Upper lobe of left lung (tissue), 6 donors: Measurements from ENCODE around the gene TOP2A. TPM values are rescaled to one million over a fixed set of nuclear protein-coding genes. Genes with fewer than 3 reads are reported as not detected.

ENCODE experiments used
- ATAC-seq, 2 donors: fragments of 200-7000 bp; cut with Tn5 transposase; one replicate each; pipeline ENCODE4 v1.9.1; 2022; ENCODE audit warnings: mild to moderate bottlenecking in 2 of 2, moderate library complexity in 2 of 2; ENCODE audit not compliant: low FRiP score in 2 of 2
- DNase-seq, 2 donors: peaks; one replicate each; pipeline ENCODE4 v3.0.0-alpha.2; 2019 to 2020
- H3K27ac ChIP-seq, 4 donors: fragments of 200-600 bp; sonication (generic); one replicate each; pipeline ENCODE4 v1.5.1; 2016 to 2019
- H3K27me3 ChIP-seq, 4 donors: fragments of 200-600 bp; sonication (generic); one replicate each; pipeline ENCODE4 v1.5.1; 2017 to 2019
- H3K36me3 ChIP-seq, 4 donors: fragments of 200-600 bp; sonication (generic); one replicate each; pipeline ENCODE4 v1.5.1; 2016 to 2019
- H3K4me1 ChIP-seq, 4 donors: fragments of 200-600 bp; sonication (generic); one replicate each; pipeline ENCODE4 v1.5.1; 2018 to 2019
- H3K4me3 ChIP-seq, 4 donors: fragments of 200-600 bp; sonication (generic); one replicate each; pipeline ENCODE4 v1.5.1; 2017 to 2019; ENCODE audit warnings: mild to moderate bottlenecking in 2 of 4, moderate library complexity in 1 of 4
- H3K9me3 ChIP-seq, 4 donors: fragments of 200-600 bp; sonication (generic); one replicate each; pipeline ENCODE4 v1.5.1; 2018 to 2019
- EP300 ChIP-seq, 4 donors: sonication (generic); formaldehyde crosslinking; IDR thresholded peaks; one replicate each; pipeline ENCODE4 v1.5.1; 2017; ENCODE audit warnings: antibody characterized with exemption in 4 of 4, control low read depth in 2 of 4
- POLR2A ChIP-seq, 4 donors: fragments of 450-650 bp; IDR thresholded peaks; one replicate each; pipeline ENCODE4 v1.5.1; 2016 to 2017; ENCODE audit warnings: antibody characterized with exemption in 4 of 4, mild to moderate bottlenecking in 2 of 4
- POLR2AphosphoS5 ChIP-seq, 2 donors: sonication (generic); formaldehyde crosslinking; IDR thresholded peaks; one replicate each; pipeline ENCODE4 v1.5.1; 2017; ENCODE audit warnings: antibody characterized with exemption in 2 of 2
- WGBS, 2 donors: methylation state at CpG; one replicate each; pipeline ENCODE4 v1.1.5; 2017 to 2018; 5-methylcytosine and 5-hydroxymethylcytosine counted together
- total RNA-seq, 6 donors: library from RNA; depleted of rRNA in 4 of 6; stranded (reverse); fragments of >200 nt in 4 of 6; gene quantifications; one replicate each; pipeline versions ENCODE4 v1.1.0 to v1.2.1, GENCODE V29; 2016 to 2021
- TF ChIP-seq, protein P1 (sequence below), 6 experiments: fragments of 450-650 bp in 4 of 6; fragments of 200-600 bp in 2 of 6; sonication (generic) in 2 of 6; IDR thresholded peaks; one replicate each; pipeline ENCODE4 v1.5.1; 2016 to 2019; ENCODE audit warnings: antibody characterized with exemption in 6 of 6
- donor health status: DM: no; HTN: no; CAD: no; lungs with moderate emphysema.
- donor health status: DM: no; HTN: yes; CAD: no; lungs with severe emphysema.

The TOP2A gene
- total RNA-seq, 6 donors from 2014 or later, result under 0.01 to 14.5 (median 6.2) TPM

DNA sequence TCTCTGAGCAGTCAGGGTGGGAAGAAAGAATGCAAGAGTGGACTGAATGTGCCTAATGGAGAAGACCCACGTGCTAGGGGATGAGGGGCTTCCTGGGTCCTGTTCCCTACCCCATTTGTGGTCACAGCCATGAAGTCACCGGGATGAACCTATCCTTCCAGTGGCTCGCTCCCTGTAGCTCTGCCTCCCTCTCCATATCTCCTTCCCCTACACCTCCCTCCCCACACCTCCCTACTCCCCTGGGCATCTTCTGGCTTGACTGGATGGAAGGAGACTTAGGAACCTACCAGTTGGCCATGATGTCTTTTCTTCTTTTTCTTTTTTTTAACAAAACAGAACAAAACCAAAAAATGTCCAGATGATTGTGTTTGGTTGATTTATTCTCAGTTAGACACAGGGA is 39.7 kb upstream of the TOP2A start:
- no peak for ATAC-seq
- WGBS, 2 donors, result 84 to 91% methylated on average over 3 of the region's 3 CpGs
- Histone ChIP-seq H3K27ac (peak overlapping the region; percentile 26 to 74 (median 36)), H3K4me3 (no peak overlapping the region), H3K9me3 (no peaks in the 10 kb centered on the region), H3K27me3 (no peaks in the 10 kb centered on the region), H3K36me3 (peaks cover 19 to 59% (median 27%) of the 10 kb centered on the region in 4 donors), H3K4me1 (peaks cover 35 to 63% (median 37%) of the 10 kb centered on the region in 4 donors)
- DNase-seq, result no peak
- no peak for TF ChIP-seq POLR2AphosphoS5 (IDR thresholded peaks at IDR 0.05)
- TF ChIP-seq, protein P1, sequence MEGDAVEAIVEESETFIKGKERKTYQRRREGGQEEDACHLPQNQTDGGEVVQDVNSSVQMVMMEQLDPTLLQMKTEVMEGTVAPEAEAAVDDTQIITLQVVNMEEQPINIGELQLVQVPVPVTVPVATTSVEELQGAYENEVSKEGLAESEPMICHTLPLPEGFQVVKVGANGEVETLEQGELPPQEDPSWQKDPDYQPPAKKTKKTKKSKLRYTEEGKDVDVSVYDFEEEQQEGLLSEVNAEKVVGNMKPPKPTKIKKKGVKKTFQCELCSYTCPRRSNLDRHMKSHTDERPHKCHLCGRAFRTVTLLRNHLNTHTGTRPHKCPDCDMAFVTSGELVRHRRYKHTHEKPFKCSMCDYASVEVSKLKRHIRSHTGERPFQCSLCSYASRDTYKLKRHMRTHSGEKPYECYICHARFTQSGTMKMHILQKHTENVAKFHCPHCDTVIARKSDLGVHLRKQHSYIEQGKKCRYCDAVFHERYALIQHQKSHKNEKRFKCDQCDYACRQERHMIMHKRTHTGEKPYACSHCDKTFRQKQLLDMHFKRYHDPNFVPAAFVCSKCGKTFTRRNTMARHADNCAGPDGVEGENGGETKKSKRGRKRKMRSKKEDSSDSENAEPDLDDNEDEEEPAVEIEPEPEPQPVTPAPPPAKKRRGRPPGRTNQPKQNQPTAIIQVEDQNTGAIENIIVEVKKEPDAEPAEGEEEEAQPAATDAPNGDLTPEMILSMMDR (IDR thresholded peaks at IDR 0.05), result no peak
- TF ChIP-seq POLR2A (IDR thresholded peaks at IDR 0.05), result no peak
- no peak for TF ChIP-seq EP300 (IDR thresholded peaks at IDR 0.05)

DNA sequence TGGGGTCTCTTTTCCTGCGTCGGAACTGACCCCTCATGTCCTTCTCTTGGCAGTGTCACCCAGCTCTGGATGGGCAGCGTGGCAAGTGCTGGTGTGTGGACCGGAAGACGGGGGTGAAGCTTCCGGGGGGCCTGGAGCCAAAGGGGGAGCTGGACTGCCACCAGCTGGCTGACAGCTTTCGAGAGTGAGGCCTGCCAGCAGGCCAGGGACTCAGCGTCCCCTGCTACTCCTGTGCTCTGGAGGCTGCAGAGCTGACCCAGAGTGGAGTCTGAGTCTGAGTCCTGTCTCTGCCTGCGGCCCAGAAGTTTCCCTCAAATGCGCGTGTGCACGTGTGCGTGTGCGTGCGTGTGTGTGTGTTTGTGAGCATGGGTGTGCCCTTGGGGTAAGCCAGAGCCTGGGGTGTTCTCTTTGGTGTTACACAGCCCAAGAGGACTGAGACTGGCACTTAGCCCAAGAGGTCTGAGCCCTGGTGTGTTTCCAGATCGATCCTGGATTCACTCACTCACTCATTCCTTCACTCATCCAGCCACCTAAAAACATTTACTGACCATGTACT is 38.8 kb upstream of the TOP2A start:
- 79 to 86% methylated on average over 1 to 15 of the region's 16 CpGs for WGBS, 2 donors
- H3K27me3 ChIP-seq, result no peaks in the 10 kb centered on the region
- ATAC-seq (no peak), DNase-seq (peak in 1 of 2 donors; percentile 80)
- peaks cover 35 to 63% (median 39%) of the 10 kb centered on the region in 4 donors for H3K4me1 ChIP-seq
- no peak overlapping the region for H3K4me3 ChIP-seq
- no peaks in the 10 kb centered on the region for H3K9me3 ChIP-seq
- TF ChIP-seq, protein P1 (IDR thresholded peaks at IDR 0.05), result no peak
- H3K36me3 ChIP-seq, result peaks cover 19 to 64% (median 27%) of the 10 kb centered on the region in 4 donors
- peak overlapping the region; percentile 26 to 74 (median 36) for H3K27ac ChIP-seq

DNA sequence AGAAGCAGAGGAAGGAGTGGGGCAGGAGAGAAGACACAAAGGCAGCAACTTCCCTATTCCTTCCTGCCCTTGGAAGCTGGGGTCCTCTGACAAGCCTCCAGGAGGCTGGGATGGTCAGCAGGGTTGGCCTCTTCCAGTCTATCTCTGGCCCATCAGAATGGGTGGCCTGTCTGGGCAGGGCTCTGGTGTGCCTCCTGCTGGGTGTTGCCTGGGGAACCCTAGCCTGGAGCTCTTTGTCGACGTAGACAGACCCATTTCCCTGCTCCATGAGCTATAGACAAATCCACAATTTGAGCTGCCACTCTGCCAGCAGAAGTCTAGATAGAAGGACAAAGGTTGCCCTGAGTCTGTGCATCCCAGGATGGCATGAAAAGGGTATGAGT is 36.9 kb upstream of the TOP2A start:
- DNase-seq (no peak), ATAC-seq (no peak)
- Histone ChIP-seq H3K27ac (peak overlapping the region in 2 of 4 donors; percentile 33 to 46), H3K27me3 (no peaks in the 10 kb centered on the region), H3K9me3 (no peaks in the 10 kb centered on the region), H3K4me1 (peaks cover 52 to 70% (median 57%) of the 10 kb centered on the region in 4 donors), H3K36me3 (peaks cover 19 to 64% (median 27%) of the 10 kb centered on the region in 4 donors), H3K4me3 (no peak overlapping the region)
- no peak for TF ChIP-seq EP300 (IDR thresholded peaks at IDR 0.05)
- TF ChIP-seq, protein P1 (IDR thresholded peaks at IDR 0.05), result no peak
- no peak for TF ChIP-seq POLR2A (IDR thresholded peaks at IDR 0.05)
- no peak for TF ChIP-seq POLR2AphosphoS5 (IDR thresholded peaks at IDR 0.05)
- WGBS, 2 donors, result 77% methylated on average over 2 of the region's 2 CpGs; no CpG with 5 or more reads in 1 of the 2 donors

DNA sequence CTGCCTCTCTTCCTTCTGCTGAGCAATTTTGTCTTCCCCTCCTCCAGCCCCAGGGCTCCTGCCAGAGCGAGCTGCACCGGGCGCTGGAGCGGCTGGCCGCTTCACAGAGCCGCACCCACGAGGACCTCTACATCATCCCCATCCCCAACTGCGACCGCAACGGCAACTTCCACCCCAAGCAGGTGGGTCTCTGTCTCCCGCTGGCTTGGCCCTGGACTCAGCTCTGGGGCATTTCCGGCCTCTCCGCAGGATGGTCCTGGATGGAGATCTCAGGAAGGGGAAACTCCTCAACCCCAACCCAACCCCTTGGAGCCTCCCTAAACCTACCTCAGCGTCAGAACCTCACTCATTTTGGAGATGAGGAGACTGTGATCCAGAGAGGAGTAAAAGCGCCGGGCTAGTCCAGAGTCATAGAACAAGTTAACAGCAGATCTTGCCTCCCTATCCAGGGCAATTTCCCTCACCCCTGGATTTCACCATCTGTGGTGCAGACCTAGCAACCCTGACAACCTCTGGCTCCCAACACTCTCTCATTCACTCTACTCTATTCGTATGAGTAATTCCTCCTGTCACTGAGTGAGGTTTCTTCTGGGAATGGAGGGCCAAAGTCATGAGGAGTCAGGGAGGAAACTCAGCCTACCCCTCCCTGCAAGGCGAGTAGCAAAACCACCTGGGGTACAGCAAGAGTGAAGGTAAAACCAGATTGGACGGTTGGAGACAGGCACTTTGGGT is 36.4 kb upstream of the TOP2A start:
- H3K27ac ChIP-seq, result peak overlapping the region in 2 of 4 donors; percentile 33 to 55
- no peaks in the 10 kb centered on the region for H3K9me3 ChIP-seq
- peaks cover 19 to 64% (median 27%) of the 10 kb centered on the region in 4 donors for H3K36me3 ChIP-seq
- peak in 1 of 2 donors; percentile 71 for DNase-seq
- H3K4me1 ChIP-seq, result peaks cover 58 to 70% (median 62%) of the 10 kb centered on the region in 4 donors
- WGBS, 2 donors, result 87 to 91% methylated on average over 18 to 19 of the region's 19 CpGs
- H3K27me3 ChIP-seq, result no peaks in the 10 kb centered on the region
- TF ChIP-seq POLR2A (IDR thresholded peaks at IDR 0.05) (no peak), EP300 (IDR thresholded peaks at IDR 0.05) (no peak), POLR2AphosphoS5 (IDR thresholded peaks at IDR 0.05) (no peak)
- TF ChIP-seq, protein P1 (IDR thresholded peaks at IDR 0.05), result no peak
- no peak overlapping the region for H3K4me3 ChIP-seq
- no peak for ATAC-seq
